Measurements from ENCODE around the gene EFHD1. TPM values are rescaled to one million over a fixed set of nuclear protein-coding genes. Genes with fewer than 3 reads are reported as not detected.

Gene EFHD1
- total RNA-seq, 2 donors from 2014 or later = 4.0 to 4.4 TPM

DNA sequence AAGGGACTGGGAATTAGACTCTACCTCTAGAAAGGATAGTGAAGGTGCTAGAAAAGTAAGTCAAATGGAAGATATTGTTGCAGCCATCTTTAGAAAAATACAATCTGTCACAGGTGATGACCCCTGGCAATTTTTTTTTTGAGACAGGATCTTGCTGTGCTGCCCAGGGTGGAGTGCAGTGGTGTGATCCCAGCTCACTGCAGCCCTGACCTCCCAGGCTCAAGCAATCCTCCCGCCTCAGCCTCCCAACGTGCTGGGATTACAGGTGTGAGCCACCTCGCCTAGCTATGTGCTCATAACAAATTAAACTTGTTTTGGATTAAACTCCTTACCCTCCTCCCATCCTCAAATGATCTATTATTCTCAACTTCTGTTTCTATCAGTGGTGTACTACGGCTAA is 59.9 kb downstream of the EFHD1 start:
- no peak for ATAC-seq
- H3K27ac ChIP-seq = no peak overlapping the region
- TF ChIP-seq CTCF (IDR thresholded peaks at IDR 0.05) (no peak), POLR2A (IDR thresholded peaks at IDR 0.05) (no peak)
- no peak for DNase-seq
- H3K27me3 ChIP-seq = no peaks in the 10 kb centered on the region
- intact Hi-C loops (cut with DNase I) = no loop called here
- no peaks in the 10 kb centered on the region for H3K36me3 ChIP-seq (replicated peaks in 1 of 2; ENCODE audit: insufficient read depth in 1 of 2, low read depth in 2 of 2)
- 76 to 85% methylated on average over 4 of the region's 4 CpGs for WGBS, 2 donors
- H3K9me3 ChIP-seq = no peaks in the 10 kb centered on the region
- peaks cover 10% of the 10 kb centered on the region for H3K4me1 ChIP-seq
- H3K4me3 ChIP-seq = no peak overlapping the region

GRCh38 chr2:232696609-232697058 is 63.2 kb downstream of the EFHD1 start:
- no peaks in the 10 kb centered on the region for H3K36me3 ChIP-seq (replicated peaks in 1 of 2; ENCODE audit: insufficient read depth in 1 of 2, low read depth in 2 of 2)
- DNase-seq (no peak), ATAC-seq (no peak)
- peaks cover 41% of the 10 kb centered on the region for H3K4me1 ChIP-seq
- no peak overlapping the region for H3K4me3 ChIP-seq
- peak overlapping the region; percentile 84 to 97 (median 96) for H3K27ac ChIP-seq
- intact Hi-C loops (cut with DNase I) = no loop called here
- TF ChIP-seq CTCF (IDR thresholded peaks at IDR 0.05) = no peak
- TF ChIP-seq POLR2A (IDR thresholded peaks at IDR 0.05) = peak in 1 of 3 donors; percentile 16
- H3K27me3 ChIP-seq = no peaks in the 10 kb centered on the region
- no peaks in the 10 kb centered on the region for H3K9me3 ChIP-seq
- 52 to 55% methylated on average over 10 of the region's 10 CpGs for WGBS, 2 donors

- Histone ChIP-seq H3K27ac (peak within 1 kb of the TSS; percentile 84 to 97 (median 96)), H3K4me1 (peaks cover 47% of the 10 kb centered on the region), H3K9me3 (no peaks in the 10 kb centered on the region), H3K36me3 (replicated peaks in 1 of 2; ENCODE audit: insufficient read depth in 1 of 2, low read depth in 2 of 2) (no peaks in the 10 kb centered on the region), H3K4me3 (peak within 1 kb of the TSS; percentile 73 to 98), H3K27me3 (no peaks in the 10 kb centered on the region)
- DNase-seq (peak; percentile 97 to 99 (median 98)), ATAC-seq (peak; percentile 98)
- TF ChIP-seq CTCF (IDR thresholded peaks at IDR 0.05) = peak in 1 of 7 experiments; percentile 12
- peak; percentile 64 to 66 (median 65) for TF ChIP-seq POLR2A (IDR thresholded peaks at IDR 0.05)
- intact Hi-C loops (cut with DNase I) = no loop called here
- 0 to 1% methylated on average over 23 to 69 of the region's 71 CpGs for WGBS, 2 donors
Observed at GRCh38 chr2:232697059-232697806, 63.8 kb downstream of the EFHD1 start, which contains the start of gene GIGYF2. Gene GIGYF2, plus strand, starts transcription at chr2:232697331. Its CDS starts 37,867 bp downstream, at chr2:232735198.

DNA sequence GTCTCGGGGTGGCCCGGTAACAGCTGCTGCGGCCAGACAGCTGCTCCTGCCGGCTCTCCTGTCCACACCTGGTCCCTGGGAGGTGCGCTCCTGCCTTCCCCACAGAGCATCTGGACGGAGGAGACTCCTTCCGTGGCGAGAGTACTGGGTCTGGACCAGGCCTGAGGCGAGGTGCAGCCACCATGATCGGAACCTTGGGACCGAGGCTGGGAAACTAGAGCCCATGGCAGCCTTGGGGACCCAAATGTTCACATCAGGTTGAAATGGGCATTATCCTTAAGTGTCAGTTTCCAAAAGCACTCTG is 64.4 kb downstream of the EFHD1 start:
- intact Hi-C loops (cut with DNase I) = no loop called here
- Histone ChIP-seq H3K4me1 (peaks cover 52% of the 10 kb centered on the region), H3K27me3 (no peaks in the 10 kb centered on the region), H3K27ac (peak overlapping the region; percentile 84 to 97 (median 96)), H3K9me3 (no peaks in the 10 kb centered on the region), H3K4me3 (peak overlapping the region; percentile 73 to 98), H3K36me3 (replicated peaks in 1 of 2; ENCODE audit: insufficient read depth in 1 of 2, low read depth in 2 of 2) (no peaks in the 10 kb centered on the region)
- ATAC-seq = no peak
- TF ChIP-seq POLR2A (IDR thresholded peaks at IDR 0.05) (no peak), CTCF (IDR thresholded peaks at IDR 0.05) (no peak)
- DNase-seq = peak; percentile 55 to 64 (median 58)
- WGBS, 2 donors = 0% methylated on average over 8 to 11 of the region's 11 CpGs

All from body of pancreas (tissue), 4 donors.